ENCODE data around the gene GPAT2.
"Not testable (repeated sequence)": the region's sequence is repeated elsewhere in the genome, so short reads cannot be mapped to it uniquely, and the experiment has no call there.

The GPAT2 gene

DNA sequence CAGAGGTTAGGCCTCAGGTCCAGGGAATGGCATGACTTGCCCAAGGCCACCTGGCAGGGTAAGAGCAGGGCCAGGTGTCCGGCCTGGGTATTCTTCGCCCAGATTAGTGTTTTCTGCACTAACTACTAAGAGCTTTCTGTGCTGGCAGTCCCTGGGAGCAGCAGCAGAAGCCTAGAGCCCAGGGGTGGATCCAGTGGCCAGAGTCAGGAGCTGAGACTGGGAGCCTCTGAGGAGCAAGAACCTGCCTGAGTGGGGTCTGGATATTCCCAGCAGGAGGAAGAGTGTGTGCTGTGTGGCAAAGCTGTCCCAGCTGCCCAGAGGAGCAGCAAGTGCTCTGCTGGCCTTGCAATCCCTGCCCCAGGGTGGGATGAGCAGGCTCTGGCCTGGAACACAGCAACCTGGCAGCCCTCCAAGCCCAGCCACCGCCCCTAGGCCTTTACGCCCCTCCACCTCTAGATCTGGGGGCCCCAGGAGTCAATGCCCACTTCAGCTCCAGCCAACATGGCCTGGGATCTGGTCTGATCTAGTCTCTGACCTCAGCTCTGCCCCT is 30.7 kb upstream of the GPAT2 start:
- H3K4me3 ChIP-seq (ENCODE audit: low read depth, low read length) = no peak overlapping the region

- not testable (repeated sequence) for H3K4me3 ChIP-seq (ENCODE audit: low read depth, low read length)
Measured at GRCh38 chr2:96064760-96065159, 30.0 kb upstream of the GPAT2 start.

GRCh38 chr2:96064047-96064675 is 29.4 kb upstream of the GPAT2 start:
- not testable (repeated sequence) for H3K4me3 ChIP-seq (ENCODE audit: low read depth, low read length)

- H3K4me3 ChIP-seq (ENCODE audit: low read depth, low read length) = not testable (repeated sequence)
Measured at GRCh38 chr2:96063116-96063899, 28.6 kb upstream of the GPAT2 start.

DNA sequence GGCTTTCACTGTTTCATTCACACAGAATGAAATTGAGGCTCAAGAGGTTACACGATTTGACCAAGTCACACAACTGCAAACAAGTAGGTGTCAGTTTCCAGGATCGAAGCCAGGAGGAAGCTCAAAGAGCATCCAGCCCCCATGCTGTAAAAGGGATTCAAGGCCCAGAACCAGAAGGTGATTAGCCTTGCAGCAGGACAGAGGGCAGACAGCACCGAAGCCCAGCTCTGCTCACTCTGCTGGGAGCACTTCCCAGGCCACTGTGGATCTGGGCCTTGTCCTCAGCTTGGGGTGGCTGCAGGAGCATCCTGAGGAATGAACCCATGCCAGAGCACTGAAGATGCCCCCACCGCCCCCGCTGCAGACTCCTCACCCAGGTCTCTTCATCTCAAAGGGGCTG is 27.8 kb upstream of the GPAT2 start:
- not testable (repeated sequence) for H3K4me3 ChIP-seq (ENCODE audit: low read depth, low read length)

GRCh38 chr2:96061901-96062300 is 27.2 kb upstream of the GPAT2 start:
- H3K4me3 ChIP-seq (ENCODE audit: low read depth, low read length) = not testable (repeated sequence)

- not testable (repeated sequence) for H3K4me3 ChIP-seq (ENCODE audit: low read depth, low read length)
Measured at GRCh38 chr2:96061197-96061817, 26.6 kb upstream of the GPAT2 start.

GRCh38 chr2:96060325-96060724 is 25.6 kb upstream of the GPAT2 start:
- not testable (repeated sequence) for H3K4me3 ChIP-seq (ENCODE audit: low read depth, low read length)

GRCh38 chr2:96059443-96059842 is 24.7 kb upstream of the GPAT2 start:
- not testable (repeated sequence) for H3K4me3 ChIP-seq (ENCODE audit: low read depth, low read length)

GRCh38 chr2:96055830-96056229 is 21.1 kb upstream of the GPAT2 start:
- not testable (repeated sequence) for H3K4me3 ChIP-seq (ENCODE audit: low read depth, low read length)

DNA sequence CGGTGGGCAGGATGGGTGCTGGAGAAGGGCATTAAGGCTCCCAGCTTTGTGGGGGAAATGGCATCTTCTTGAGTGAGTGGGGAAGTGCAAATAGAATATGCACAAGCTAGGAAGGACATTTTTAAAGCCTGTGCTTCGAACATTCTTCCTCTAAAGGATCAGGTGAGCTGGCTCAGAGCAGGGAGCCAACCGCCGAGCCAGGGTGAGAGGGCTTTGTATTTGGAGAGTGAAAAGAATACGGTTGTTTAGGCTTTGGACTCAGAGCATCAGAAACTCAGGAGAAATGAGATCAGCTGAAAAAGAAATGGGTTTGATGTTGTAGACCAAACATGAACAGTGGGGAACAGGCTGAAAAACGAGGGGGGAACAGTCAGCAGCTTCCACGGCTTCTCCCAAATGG is 19.8 kb upstream of the GPAT2 start:
- H3K4me3 ChIP-seq (ENCODE audit: low read depth, low read length) = not testable (repeated sequence)

GRCh38 chr2:96053385-96053784 is 18.7 kb upstream of the GPAT2 start:
- H3K4me3 ChIP-seq (ENCODE audit: low read depth, low read length) = not testable (repeated sequence)

DNA sequence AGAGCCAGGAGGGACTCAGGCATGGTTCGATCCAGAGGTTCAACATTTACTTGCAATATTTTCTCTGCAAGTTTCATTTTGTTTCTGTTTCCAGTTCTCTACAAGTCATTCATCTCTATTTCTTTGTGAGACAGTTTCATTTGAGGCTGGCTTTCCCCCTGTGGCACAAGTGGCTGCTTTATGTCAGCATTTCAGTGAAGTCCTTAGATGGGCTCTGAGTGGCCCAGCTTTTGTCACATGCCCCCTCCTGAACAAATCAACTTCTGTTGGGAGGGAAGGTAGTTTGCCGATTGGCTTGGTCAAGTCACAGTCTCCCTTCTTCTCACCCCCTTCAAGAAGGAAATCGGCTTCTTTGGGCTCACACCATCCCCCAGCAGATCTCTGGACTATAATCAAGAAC is 17.9 kb upstream of the GPAT2 start:
- not testable (repeated sequence) for H3K4me3 ChIP-seq (ENCODE audit: low read depth, low read length)

- H3K4me3 ChIP-seq (ENCODE audit: low read depth, low read length) = not testable (repeated sequence)
Measured at GRCh38 chr2:96049917-96050262, 15.2 kb upstream of the GPAT2 start.

DNA sequence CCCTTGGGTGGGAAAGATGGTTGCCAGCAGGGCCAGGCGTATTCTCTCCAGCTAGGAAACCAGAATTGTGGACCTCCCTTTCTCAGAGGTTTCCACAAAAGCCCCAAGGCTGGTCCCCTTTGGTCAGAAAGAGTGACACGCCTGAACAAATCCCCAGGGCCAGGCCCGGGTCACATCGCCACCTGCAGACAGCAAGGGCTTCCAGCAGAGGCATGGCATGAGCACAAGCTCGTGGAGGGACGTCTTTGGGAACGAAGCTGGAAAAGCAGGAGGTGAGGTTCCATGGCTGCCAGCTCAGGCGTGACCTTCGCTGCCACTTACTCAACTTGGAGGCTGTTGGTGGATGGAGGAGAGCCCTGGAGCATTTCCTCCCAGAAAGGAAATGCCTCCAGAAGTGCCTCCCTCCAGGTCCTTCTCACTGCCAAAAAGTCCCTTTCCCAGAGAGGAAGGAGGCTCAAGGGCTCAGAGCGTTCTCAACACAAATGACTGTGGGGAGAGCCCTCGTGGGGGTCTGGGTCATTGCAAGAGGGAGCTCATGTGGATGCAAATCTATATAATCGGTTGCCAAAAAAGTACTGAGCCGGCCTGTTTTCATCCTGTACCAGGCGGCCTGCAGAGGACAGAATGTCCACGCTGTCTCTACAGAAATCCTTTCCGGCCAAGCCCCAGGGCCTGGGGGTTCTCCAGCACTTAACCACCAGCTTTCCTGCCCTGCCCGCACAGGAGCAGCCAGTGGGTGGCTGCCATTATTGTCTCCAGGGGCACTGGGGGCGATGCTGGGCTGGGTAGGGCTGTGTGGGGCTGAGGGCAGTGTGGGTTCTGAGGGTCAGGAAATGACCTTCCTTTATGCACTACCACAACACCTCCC is 14.6 kb upstream of the GPAT2 start:
- not testable (repeated sequence) for H3K4me3 ChIP-seq (ENCODE audit: low read depth, low read length)

DNA sequence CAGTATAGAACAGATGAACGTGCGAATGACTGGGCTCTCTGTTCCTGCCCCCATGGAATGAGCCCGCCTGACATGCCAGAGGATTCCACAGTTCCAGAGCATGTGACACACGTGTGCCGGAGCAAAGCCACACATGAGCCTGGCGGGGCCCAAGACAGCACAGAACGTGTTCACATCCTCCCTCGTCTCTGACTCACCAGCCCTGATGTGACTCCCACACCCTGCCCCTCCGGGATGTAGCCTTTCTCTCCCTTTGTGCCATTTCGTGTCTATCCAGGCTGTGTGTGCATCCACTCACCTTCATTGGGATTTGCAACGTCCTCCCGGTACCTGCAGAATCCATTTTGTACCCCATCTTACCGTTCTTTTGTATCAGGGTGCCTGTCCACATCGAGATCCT is 838 bp upstream of the GPAT2 start:
- not testable (repeated sequence) for H3K4me3 ChIP-seq (ENCODE audit: low read depth, low read length)

DNA sequence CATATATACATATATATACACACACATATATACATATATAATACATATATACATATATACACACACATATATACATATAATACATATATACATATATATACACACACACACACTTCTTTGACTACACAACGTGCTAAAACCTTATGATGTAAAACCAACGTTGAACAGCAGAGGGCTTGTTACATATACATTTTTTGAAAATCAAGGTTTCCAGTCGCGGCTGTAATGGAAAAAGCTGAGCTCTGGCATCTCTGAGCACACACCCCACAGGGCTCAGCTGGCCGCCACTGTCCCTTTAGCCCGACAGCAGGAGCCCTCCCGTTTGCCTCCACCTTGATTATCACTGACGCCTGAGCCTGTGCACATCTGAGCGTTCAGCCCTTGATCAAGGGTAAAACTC is 719 bp downstream of the GPAT2 start:
- not testable (repeated sequence) for H3K4me3 ChIP-seq (ENCODE audit: low read depth, low read length)

DNA sequence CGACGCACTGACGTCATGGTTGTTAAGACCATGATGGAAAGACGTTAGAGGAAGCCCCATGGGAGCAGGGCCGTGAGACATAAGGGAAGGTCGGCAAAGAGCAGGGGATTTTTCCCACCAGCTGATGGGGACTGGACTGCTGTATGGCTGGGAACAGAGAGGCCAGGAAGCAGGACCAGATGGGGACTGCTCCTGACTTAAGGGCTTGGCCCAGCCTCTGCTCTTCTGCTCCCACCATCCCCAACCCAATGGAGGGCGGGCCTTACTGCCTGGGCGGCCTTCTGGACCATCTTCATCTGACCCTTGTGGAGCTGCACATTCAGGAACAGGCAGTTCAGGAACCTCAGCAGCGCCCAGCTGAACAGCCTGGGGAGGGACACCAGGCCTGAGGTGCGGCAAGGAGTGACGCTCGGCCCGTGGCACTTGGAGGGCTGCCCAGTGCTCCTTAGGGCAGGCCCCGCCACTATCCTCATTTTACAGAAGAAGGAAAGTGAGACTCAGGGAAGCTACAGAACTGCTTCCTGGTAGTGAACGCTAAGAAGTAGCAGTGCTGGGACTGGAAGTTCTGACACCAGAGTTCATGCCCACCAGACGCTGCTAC is 6.9 kb downstream of the GPAT2 start:
- H3K4me3 ChIP-seq (ENCODE audit: low read depth, low read length) = not testable (repeated sequence)

- H3K4me3 ChIP-seq (ENCODE audit: low read depth, low read length) = not testable (repeated sequence)
Measured at GRCh38 chr2:96025755-96026154, 9.0 kb downstream of the GPAT2 start.

- no peak overlapping the region for H3K4me3 ChIP-seq (ENCODE audit: low read depth, low read length)
Measured at GRCh38 chr2:96025194-96025492, 9.6 kb downstream of the GPAT2 start.
